ENCODE results near the gene TMEM258.

Gene TMEM258

DNA sequence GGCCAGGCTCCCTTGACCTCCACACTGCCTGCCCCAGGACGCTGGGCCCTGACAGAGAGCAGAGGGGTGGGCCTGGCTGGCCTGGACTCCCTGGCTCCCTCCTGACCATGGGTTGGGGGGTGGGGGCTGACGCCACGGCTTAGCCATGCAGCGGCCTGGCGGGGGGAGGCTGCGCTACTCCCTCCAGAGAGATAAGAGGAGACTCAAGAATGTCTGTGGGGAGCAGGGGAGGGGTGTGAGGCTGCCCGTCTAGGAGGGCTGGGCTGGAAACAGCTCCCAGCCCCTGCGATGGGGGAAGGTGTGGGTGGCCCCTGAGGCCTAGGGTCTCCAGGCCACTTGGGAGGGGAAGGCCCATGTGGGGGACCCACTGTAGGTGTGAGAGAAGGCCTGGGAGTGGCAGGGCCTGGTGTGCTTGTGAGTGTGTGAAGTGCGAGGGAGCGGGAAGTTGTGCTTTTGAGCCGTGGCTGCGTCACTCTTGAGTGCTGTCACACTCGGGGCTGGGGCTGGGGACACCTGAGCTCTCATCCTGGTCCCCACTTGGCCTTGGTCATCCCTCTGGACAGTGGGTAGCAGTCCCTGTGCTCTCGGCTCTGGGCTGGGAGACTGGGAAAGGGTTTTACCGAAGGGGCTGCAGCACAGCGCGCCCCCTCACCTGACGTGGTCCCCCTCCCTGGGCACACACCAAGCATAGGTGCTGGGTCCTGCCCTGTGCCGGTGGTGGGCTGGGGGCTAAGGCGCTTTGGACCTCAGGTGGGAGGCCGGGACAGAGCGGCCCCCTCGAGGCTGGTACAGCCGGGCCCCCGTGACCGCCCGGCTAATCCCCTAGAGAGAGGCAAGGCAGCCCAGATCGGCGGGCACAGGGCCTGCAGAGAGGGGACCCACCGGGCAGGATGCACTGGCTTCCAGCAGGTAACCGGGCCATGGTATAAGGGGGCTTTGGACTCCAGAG lies 37.6 kb downstream of the TMEM258 start:
- no peak for FAIRE-seq

DNA sequence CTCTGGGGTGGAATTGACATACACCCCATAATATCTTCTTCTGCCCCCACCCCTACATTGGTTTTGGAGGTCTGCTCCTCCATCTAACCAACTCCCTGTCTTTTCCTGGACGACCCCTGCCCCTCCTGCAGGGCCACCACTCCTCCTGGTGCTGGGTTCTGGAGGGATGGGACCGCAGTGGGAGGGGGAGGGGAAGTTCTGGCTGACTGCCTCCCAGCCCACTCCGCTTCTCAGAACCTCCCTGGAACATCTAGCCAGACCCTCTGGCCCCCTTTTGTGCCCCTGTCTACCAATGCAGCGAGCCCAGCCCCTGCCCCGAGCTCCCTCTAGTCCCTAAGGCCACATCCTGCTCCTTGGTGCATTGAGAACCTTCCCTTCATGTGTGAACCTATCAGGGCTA lies 38.7 kb downstream of the TMEM258 start:
- FAIRE-seq, result no peak

GRCh38 chr11:61752925-61753521 lies 39.4 kb downstream of the TMEM258 start:
- FAIRE-seq, result no peak

GRCh38 chr11:61752117-61752924 lies 40.1 kb downstream of the TMEM258 start, which contains the start of gene MYRF:
Gene MYRF (plus strand): TSS chr11:61752636. CDS start chr11:61752745, 109 bp downstream.
- FAIRE-seq, result no peak

- FAIRE-seq, result no peak
Measured at GRCh38 chr11:61751384-61751783, 41.0 kb downstream of the TMEM258 start.

- no peak for FAIRE-seq
Measured at GRCh38 chr11:61750631-61751273, 41.6 kb downstream of the TMEM258 start.

- no peak for FAIRE-seq
Measured at GRCh38 chr11:61749591-61750217, 42.7 kb downstream of the TMEM258 start.

GRCh38 chr11:61747967-61748285 lies 44.5 kb downstream of the TMEM258 start:
- FAIRE-seq, result no peak

- FAIRE-seq, result no peak
Measured at GRCh38 chr11:61747192-61747966, 45.0 kb downstream of the TMEM258 start.

DNA sequence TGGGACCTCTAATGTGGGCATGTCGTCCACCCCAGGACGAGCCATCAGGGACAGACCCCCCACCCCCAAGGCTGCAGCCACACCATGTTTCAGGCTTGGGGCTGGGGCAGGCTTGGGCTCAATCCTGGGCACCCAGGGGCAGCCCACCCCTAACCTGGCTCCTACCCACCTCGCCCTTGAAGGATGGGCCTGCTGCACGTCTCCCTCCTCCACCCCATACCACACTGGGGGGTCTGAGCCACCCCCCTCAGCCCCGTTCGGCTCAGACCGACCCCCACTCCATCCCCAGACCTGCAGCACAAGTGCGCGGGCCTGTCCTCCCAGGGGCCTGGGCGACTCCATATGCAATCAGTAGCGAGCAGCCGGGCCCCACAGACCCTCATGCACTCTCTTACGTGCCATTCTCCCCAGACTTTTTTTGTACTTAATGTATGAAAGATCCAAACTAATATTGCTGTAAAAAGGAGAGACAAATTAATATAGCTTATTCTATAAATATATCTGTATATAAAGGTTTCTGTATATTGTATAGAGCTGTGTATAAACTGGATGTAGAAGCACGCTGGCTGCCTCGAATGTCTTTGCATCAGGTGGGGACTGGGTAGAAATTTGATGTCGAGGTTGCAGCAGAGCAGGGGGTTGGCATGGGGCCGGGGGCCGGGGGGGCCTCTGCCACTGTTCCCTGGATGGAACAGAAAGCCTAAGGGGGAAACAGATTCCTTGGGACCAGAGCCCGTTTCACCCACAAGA lies 45.8 kb downstream of the TMEM258 start:
- no peak for FAIRE-seq

DNA sequence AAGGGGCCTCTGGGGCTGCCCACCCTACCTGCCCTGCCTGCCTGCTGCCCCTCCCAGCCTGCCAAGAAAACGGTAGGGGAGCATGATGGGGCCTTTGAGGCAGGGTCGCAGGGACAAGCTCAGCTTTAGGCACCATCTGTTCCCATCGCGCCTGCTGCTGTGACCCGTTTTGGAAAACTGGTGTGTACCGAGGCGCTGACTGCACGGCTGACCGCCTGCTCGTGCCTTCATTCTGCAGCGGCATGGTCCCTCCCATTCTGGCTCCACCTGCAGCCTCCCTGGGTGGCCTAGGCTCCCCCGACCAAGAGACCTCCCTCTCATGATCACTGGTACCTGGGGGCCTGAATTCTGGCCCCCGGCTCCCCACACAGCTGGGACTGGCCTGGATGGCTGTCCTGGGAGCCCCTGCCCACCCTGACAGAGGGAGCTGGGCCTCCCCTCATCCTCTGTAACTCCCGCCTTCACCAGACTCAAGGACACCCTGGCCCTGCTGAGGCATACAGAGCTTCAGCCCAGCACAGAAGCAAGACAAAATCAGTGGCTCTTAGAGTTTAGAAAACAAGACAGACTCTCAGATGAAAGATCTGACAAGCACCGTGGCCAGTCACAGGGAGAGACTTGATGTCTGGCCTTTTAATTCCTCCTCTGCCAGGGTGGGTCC lies 46.5 kb downstream of the TMEM258 start:
- FAIRE-seq, result no peak

GRCh38 chr11:61744609-61745156 lies 47.7 kb downstream of the TMEM258 start:
- no peak for FAIRE-seq

- no peak for FAIRE-seq
Measured at GRCh38 chr11:61744181-61744580, 48.2 kb downstream of the TMEM258 start.

GRCh38 chr11:61743486-61744095 lies 48.8 kb downstream of the TMEM258 start:
- no peak for FAIRE-seq

GRCh38 chr11:61742391-61742790 lies 50.0 kb downstream of the TMEM258 start:
- FAIRE-seq, result no peak

DNA sequence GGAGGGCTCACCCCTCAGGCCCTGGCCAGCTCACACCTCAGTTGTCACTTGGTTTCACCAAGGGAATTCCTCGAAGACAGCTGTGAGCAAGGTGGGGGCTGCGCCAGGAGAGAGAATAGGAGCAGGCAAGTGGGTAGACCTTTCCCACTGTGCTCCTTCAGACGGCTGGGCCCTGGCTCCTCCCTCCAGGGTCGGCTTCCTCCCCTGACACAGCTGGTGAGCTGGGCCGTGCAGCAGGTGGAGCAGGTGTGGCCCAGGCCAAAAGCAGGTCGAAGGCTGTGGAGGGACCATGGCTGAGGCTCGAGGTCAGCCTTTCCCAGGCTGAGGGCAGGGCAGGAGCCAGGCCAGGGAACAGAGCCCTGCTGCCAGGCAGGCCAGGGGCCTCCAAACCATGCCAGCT lies 52.4 kb downstream of the TMEM258 start:
- FAIRE-seq, result no peak

- no peak for FAIRE-seq
Measured at GRCh38 chr11:61739413-61739812, 53.0 kb downstream of the TMEM258 start.

Measured in TTC549 (cell line).